ENCODE measurements around the gene LRGUK.

LRGUK gene

GRCh38 chr7:134098072-134098471 is 29.1 kb upstream of the LRGUK start:
- TF ChIP-seq CTCF (IDR thresholded peaks at IDR 0.05), result no peak
- no peaks in the 10 kb centered on the region for H3K9me3 ChIP-seq
- H3K27ac ChIP-seq, result no peak overlapping the region
- H3K36me3 ChIP-seq, result no peaks in the 10 kb centered on the region
- H3K4me3 ChIP-seq (ENCODE audit: low read depth in 1 of 2, low read length in 1 of 2), result no peak overlapping the region
- H3K27me3 ChIP-seq, result no peaks in the 10 kb centered on the region
- H3K4me1 ChIP-seq (ENCODE audit: control insufficient read depth in 1 of 2, insufficient read depth in 1 of 2, low read depth in 1 of 2, low read length in 1 of 2), result no peaks in the 10 kb centered on the region

GRCh38 chr7:134101716-134102115 is 25.4 kb upstream of the LRGUK start:
- Histone ChIP-seq H3K36me3 (no peaks in the 10 kb centered on the region), H3K9me3 (no peaks in the 10 kb centered on the region), H3K27me3 (no peaks in the 10 kb centered on the region), H3K4me3 (ENCODE audit: low read depth in 1 of 2, low read length in 1 of 2) (no peak overlapping the region), H3K4me1 (ENCODE audit: control insufficient read depth in 1 of 2, insufficient read depth in 1 of 2, low read depth in 1 of 2, low read length in 1 of 2) (no peaks in the 10 kb centered on the region), H3K27ac (no peak overlapping the region)
- no peak for TF ChIP-seq CTCF (IDR thresholded peaks at IDR 0.05)

GRCh38 chr7:134104166-134104565 is 23.0 kb upstream of the LRGUK start:
- no peaks in the 10 kb centered on the region for H3K27me3 ChIP-seq
- no peak overlapping the region for H3K27ac ChIP-seq
- no peak overlapping the region for H3K4me3 ChIP-seq (ENCODE audit: low read depth in 1 of 2, low read length in 1 of 2)
- no peak for TF ChIP-seq CTCF (IDR thresholded peaks at IDR 0.05)
- H3K9me3 ChIP-seq, result no peaks in the 10 kb centered on the region
- no peaks in the 10 kb centered on the region for H3K4me1 ChIP-seq (ENCODE audit: control insufficient read depth in 1 of 2, insufficient read depth in 1 of 2, low read depth in 1 of 2, low read length in 1 of 2)
- no peaks in the 10 kb centered on the region for H3K36me3 ChIP-seq

- Histone ChIP-seq H3K36me3 (no peaks in the 10 kb centered on the region), H3K4me3 (ENCODE audit: low read depth in 1 of 2, low read length in 1 of 2) (no peak overlapping the region), H3K4me1 (ENCODE audit: control insufficient read depth in 1 of 2, insufficient read depth in 1 of 2, low read depth in 1 of 2, low read length in 1 of 2) (no peaks in the 10 kb centered on the region), H3K27ac (no peak overlapping the region), H3K9me3 (no peaks in the 10 kb centered on the region), H3K27me3 (no peaks in the 10 kb centered on the region)
- no peak for TF ChIP-seq CTCF (IDR thresholded peaks at IDR 0.05)
Observed at GRCh38 chr7:134105841-134106240, 21.3 kb upstream of the LRGUK start.

- no peak overlapping the region for H3K4me3 ChIP-seq (ENCODE audit: low read depth in 1 of 2, low read length in 1 of 2)
- no peak for TF ChIP-seq CTCF (IDR thresholded peaks at IDR 0.05)
Observed at GRCh38 chr7:134108802-134109201, 18.3 kb upstream of the LRGUK start.

DNA sequence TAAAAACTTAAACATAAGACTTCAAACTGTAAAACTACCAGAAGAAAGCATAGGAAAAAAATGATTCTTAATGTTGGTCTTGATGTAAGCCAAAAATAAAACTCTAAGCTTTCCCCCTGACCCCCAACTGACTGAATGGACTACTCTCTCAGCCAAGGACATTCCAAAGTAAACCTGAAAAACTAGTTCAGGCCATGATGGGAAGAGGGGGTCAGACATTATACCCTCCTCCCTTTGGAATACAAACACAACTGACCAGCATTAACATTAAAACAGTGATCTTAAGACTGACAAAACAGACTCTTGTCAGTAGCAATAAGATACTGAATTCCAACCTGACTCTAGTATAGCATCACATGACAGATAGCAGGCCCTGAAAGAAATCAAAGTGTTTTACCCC is 13.5 kb upstream of the LRGUK start:
- Histone ChIP-seq H3K9me3 (no peaks in the 10 kb centered on the region), H3K27ac (no peak overlapping the region), H3K4me3 (ENCODE audit: low read depth in 1 of 2, low read length in 1 of 2) (no peak overlapping the region), H3K36me3 (no peaks in the 10 kb centered on the region), H3K4me1 (ENCODE audit: control insufficient read depth in 1 of 2, insufficient read depth in 1 of 2, low read depth in 1 of 2, low read length in 1 of 2) (no peaks in the 10 kb centered on the region), H3K27me3 (no peaks in the 10 kb centered on the region)
- TF ChIP-seq CTCF (IDR thresholded peaks at IDR 0.05), result no peak

More at GRCh38 chr7:134108802-134109201, 18.3 kb upstream of the LRGUK start:
- no peak overlapping the region for H3K27ac ChIP-seq
- H3K36me3 ChIP-seq, result no peaks in the 10 kb centered on the region
- no peaks in the 10 kb centered on the region for H3K9me3 ChIP-seq
- no peaks in the 10 kb centered on the region for H3K4me1 ChIP-seq (ENCODE audit: control insufficient read depth in 1 of 2, insufficient read depth in 1 of 2, low read depth in 1 of 2, low read length in 1 of 2)
- no peaks in the 10 kb centered on the region for H3K27me3 ChIP-seq
